Stimulated activated CD4-positive, alpha-beta T cell treated with anti-CD3 and anti-CD28 coated beads, TNF-alpha, amount 100 ng/mL, for 1 hour (primary cell): ENCODE results near the gene TSPO2.

Experiments used
- DNase-seq, 3 donors: peaks; one replicate each; pipeline ENCODE4 v3.0.0-alpha.2; 2020; ENCODE audit warnings: low read depth in 3 of 3, low spot score in 1 of 3

The TSPO2 gene

DNA sequence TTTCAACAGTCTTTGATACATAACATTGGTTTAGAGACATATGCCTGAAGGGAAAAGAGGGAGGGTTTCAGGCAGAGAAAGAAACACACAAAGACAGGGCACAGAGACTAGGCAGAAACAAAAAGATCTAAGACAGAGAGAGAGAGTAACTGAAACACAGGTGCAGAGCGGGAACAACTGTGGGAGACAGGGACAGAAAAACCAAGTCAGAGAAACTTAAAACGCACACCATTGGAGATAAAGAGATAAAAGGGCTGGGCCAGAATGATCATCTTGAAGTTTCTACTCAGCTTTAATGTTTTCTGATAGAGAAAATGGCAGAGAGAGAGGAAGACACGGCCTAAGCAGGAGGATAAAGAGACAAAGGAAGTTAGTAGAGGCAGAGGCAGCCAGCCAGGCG is 15.0 kb upstream of the TSPO2 start:
- no peak for DNase-seq

DNA sequence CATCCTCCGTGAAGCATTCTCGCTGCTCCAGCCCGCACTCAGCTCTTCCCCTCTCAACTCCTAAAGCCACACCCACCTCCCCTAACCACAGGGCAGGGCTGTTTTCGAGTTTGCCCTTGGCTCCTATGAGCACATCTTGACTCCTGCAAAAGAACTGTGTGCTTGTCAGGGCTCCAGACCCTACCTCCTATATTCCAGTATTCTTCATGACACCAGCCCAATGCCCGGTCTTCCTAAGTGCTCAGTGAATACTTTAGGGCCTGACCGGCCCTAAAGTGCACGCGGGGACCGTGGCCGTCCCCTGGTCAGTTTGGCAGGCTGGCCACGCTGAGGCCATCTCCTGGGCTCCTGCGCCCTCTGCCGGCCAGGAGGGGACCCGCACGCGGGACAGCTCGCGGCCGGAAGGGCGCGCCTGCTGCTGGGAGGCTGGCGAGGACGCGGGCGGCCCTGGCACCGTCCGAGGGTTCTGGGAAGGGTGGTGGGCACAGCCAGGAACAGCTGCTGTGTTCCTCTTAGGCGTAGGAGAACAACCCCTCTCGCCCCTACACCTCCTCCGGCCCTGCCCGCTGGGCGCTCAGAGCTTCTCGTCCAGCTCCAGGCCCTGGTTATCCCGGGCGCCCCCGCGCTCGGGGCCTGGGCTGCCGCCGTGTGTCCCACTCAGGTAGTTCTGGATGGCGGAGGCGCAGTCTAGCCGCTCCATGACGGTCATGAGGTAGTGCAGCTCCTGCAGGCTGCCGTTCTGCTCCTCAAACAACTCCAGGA is 14.3 kb upstream of the TSPO2 start:
- peak; percentile 31 to 68 (median 48) for DNase-seq

GRCh38 chr6:41028561-41029412 is 13.5 kb upstream of the TSPO2 start:
- DNase-seq = no peak

DNA sequence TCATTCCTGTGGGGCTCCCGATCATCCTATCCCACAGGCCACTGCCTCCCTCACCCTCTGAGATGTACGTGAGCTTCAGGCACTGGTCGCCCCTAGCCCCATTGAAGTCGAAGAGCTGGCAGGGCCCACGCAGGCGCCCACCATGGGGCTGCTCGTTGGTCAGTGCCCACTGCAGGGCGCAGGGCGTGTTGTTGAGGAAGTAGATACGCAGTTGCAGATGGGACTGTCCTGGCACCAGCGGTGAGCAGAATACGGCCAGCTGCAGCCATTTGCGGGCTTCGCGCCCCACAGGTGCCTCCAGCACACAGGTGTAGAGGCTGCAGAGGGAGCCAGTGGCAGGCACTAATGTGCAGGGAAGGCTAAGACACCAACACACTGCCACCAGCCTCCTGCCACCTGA is 9.4 kb upstream of the TSPO2 start:
- no peak for DNase-seq

DNA sequence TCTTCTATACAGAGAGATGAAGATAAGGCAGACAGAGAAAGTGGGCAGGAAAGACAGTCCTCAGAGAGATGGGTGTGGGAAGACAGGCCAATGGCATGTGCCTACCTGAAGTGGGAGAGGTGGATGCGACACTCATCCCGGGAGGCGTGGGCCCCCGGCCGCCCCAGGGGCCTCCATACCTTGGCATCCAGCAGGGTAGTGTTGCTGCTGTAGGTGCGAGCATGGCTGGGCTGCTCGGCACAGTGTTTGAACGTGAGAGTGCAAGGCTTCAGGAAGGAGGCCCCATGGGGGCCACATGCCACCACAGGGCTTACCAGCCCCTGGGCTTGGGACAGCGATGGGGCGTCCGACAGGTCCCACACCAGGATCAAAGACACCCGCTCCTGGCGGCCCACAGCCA is 8.5 kb upstream of the TSPO2 start:
- no peak for DNase-seq

DNA sequence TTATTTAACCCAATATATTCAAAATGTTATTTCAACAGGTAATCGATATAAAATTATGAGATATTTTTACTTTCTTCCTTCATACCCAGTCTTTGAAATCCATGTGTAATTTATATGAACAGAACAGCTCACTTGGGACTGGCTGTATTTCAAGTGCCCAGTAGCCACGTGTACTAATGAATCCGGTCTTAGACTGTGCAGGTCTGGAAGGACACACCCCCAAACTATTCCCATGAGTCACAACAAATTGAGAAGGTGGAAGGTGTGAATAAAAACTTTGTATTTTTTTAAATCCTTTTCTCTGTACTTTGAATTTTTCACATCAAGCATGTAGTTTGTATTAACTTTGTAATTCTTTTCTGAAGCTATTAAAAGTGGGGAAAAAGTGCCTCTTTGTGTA is 6.1 kb upstream of the TSPO2 start:
- no peak for DNase-seq

DNA sequence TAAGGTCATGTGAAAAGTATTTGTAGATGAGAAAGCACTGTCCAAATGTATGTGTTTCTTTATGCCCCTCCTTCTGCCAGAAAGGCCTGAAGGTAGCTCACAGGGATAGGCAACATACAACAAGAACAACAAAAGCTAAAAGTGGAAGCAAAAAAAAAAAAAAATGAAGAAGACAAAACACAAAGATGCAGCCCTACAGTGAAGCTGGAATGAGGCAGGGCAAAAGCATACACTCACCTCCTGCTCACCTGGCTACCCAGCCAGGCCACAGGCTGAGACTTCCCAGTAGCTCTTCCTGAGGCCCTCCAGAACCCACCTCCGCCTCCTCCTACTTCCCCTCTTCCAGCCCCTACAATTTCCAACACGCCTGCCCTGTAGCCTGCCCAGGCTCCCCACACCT is 5.7 kb upstream of the TSPO2 start:
- DNase-seq = no peak

DNA sequence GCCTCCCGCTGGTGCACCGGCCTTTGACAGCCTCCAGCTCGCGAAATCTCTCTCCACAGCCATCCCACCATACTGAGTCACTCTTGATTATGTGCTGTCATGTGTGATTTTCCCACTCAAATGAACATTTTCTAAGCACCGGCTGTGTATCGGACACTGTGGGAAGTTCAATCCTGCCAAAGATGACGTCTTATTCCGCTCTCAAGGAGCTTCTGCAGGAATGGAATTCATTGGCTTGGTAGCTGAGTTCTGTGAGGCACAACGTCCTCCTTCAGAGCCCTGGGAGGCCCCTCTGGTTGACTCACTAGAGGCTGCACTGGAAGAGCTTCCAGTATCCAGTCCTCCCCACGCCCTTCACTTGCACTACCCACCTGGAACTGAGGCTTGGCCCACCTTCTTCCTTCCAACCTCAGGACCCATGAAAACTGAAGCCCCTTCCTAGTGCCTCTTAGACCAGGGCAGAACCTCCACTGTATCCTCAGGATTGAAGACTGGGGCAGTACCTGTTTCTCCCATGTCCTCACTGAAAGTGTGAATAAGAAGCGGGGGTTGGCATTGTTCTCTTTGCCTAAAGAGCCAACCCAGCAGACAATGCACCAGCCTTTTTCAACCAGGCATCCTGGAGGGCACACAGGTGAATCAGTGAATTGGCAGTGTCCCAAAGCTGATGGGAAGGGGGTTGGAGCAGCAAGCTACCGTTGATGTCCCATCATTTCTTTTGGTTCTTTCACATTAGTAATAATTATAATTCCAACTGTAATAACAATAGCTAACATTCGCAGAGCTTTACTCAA is 5.0 kb upstream of the TSPO2 start:
- no peak for DNase-seq

DNA sequence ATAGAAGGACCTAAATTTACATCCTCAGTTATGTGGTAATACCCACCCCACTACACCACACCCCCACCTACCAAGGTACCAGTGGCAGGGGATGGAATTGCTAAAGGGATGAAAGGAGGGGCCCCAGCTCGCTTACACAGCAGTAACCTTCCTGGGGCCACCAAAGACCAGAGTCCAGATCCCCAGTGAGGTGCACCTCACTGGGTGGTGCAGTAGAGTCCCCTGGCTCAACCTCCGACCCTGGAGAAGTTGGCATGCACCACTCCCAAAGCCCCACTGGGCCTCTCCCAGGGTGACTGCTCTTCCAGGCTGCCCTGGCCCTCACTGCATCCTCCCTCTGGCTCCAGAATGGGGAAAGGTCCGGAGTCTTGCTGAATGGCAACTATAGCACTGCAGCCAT is 4.1 kb upstream of the TSPO2 start:
- DNase-seq = no peak

DNA sequence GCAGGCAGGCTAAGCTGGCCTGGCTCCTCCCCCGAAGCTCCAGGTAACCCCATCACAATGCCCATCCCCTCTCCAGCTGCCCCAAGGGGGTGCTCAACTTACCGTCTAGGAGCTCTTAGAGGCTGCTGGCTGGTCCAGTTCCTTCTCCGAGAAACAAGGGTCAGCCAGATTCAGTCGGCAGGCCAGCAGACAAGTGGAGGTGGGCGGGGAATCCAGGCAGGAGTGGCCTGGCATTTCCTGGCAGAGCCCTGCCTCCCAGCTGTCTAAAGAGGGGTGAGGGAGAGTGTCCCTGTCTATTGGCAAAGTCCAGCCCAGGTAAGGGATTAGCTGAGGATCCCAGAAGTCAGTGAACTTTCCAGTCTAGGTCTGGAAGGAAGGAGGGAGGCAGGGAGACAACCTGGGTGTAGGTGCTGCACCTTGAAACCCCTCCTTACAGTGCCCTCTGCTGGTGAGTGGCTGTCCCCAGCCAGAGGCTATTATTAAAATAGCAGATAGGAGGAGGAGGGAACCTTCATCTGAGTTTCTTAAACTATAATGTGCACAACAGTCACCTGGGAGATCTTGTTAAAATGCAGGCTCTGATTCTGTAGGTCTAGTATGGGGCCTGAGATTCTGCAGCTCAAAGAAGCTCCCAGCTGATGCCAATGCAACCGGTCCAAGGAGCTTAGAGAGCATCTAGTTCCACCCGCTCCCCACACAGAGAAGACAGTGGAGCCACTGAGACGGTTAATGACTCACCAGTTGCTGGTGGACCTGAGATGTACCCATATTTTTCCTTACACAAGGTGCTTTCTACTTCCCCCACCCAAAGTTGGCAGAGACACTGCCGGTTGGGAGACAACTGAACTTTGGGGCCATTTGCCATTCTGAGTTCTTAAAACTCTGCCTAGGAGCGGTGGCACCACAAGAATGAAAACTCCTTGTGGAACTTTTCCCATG is 2.9 kb upstream of the TSPO2 start, which contains the start of gene UNC5CL:
UNC5CL (minus strand) TSS at position 162 of the 939 bp plus-strand sequence. CDS start 4,147 bp downstream, outside the sequence.
- DNase-seq = peak in 2 of 3 donors; percentile 24 to 31

- no peak for DNase-seq
These were observed 1.9 kb upstream of the TSPO2 start for GRCh38 chr6:41040101-41040939.

DNA sequence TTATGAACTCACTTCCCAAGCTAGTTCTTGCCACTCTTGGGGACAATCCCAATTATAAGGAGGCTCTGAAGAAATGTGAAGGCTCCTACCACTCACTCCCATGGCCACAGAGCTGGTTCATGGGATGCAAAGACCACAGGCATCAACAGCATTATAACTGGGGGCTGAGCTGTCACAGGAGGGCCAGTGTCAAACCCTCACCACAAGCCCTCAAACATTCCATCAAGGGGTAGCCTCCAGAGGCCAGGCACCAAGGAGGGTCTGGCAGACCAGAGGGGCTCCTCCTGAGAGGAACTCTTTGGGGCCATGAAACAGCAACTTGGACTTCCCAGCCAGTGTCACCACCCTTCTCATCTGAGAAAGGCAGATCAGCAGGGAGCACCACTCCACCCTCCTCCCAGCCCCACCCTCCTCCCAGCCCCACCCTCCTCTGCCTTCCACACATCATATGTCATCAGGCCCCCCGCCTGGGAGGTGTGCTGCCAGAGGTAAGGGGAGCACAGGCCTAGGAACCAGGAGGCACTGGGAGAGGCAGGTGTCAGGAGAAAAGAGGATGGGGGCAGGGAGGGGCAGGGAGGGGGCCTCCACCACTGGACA is 1.2 kb upstream of the TSPO2 start:
- no peak for DNase-seq

DNA sequence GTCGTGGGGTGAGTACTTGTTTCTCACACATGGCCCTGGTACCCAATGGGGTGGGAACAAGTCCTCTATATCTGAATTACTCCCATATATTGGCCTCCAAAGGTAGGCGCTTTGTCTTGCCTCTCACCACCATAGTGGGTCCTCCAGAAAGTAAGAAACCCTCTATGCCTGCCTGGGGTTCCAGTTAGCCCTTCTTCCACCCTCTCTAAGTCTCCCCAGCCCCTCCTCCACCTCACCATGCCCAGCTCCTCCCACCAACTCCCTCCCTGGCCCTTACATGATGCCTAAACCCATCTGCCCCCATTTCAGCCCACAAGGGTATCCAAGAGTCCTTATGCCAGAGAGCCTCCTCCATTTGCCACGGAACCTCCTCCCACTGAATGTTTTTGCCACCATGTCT is 884 bp downstream of the TSPO2 start:
- no peak for DNase-seq

DNA sequence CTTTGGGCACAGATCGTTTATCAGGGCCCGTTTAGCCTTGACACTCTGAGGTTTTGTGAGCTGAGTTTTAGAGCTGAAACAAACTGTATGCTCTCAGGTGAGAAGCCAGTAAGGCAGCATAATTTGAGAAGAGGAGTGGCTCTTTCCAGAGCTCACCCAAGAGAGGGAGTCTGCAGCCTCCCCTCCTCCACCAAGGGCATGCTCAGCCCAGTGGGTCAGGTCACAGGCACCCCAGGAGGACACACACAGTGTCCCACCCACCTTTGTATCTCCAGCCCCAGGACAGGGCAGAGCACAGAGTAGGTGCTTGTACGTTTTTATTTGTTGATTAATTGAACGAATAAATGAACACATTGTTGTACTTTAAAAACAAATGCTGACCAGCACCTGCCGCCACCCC is 3.4 kb downstream of the TSPO2 start:
- DNase-seq = no peak

DNA sequence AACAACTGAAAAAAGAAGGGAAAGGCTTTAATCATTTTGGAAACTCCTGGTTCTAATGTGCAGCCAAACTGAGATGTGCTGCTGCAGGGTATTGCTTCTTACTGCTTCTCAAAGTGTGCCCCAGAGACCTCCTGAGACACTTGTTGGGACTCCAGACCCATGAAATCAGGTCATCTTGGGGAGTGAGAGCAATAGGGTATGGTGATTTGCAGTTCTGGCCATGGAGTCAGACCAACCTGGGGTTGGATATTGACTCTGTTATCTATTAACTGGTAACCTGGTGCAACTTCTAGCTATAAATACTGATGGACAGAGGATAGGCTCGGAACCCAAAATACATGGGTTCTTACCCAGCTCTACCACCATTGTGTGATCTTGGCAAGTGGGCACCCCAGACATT is 3.8 kb downstream of the TSPO2 start:
- no peak for DNase-seq

- DNase-seq = no peak
These were observed 5.0 kb downstream of the TSPO2 start for GRCh38 chr6:41047306-41047705.

GRCh38 chr6:41047745-41048732 is 5.8 kb downstream of the TSPO2 start:
- DNase-seq = no peak

DNA sequence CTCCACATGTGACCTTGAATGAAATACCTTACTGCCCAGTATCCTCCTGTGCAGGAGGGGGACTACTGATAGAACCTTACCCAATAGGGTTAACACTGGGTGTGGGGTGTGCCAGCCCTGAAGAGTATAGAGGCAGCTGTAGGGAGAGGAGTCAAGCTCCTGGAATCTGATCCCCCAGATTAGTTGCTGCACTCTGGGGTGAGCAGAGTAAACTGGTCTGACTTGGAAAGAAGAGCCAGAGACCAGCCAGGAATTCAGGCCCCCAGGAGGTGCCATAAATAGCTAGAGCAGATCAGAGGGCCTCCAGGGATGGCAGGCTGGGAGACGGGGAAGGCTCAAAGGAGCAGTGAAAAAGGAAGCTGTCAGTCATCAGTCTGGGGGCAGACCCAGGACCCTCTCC is 7.3 kb downstream of the TSPO2 start:
- DNase-seq = no peak
